GM12878 (cell line): Measurements from ENCODE around the gene CYP1A2. TPM values are rescaled to one million over a fixed set of nuclear protein-coding genes. Genes with fewer than 3 reads are reported as not detected.

Experiments used
- ATAC-seq: fragments of 200-7000 bp; cut with Tn5 transposase; 3 replicates; pipeline ENCODE4 v1.9.1; 2020; ENCODE audit warnings: mild to moderate bottlenecking, moderate library complexity
- BruUV-seq: library from RNA; stranded (reverse); fragments of 400-500 nt; replicated peaks from 2 replicates; lab custom pipeline; 2021; lab: Mats Ljungman, UMichigan
- CTCF ChIA-PET: fragments of 300-600 bp; sonication (Branson Sonifier 250); formaldehyde crosslinking; extraction: SDS; loops from one replicate; lab custom pipeline; 2021; ENCODE audit warnings: inconsistent platforms; lab: Yijun Ruan, JAX
- POLR2A ChIA-PET: fragments of 350-600 bp; formaldehyde crosslinking; extraction: SDS; loops from one replicate; lab custom pipeline; 2021; ENCODE audit warnings: inconsistent platforms; lab: Charles Lee
- RAD21 ChIA-PET: fragments of 300-600 bp; sonication (Branson Sonifier 250); formaldehyde crosslinking; loops from one replicate; lab custom pipeline; 2023; ENCODE audit warnings: antibody characterized with exemption; ENCODE audit not compliant: unreplicated experiment; lab: Charles Lee
- SMC1A ChIA-PET: fragments of 300-600 bp; sonication (Branson Sonifier 250); formaldehyde crosslinking; loops from one replicate; lab custom pipeline; 2023; ENCODE audit not compliant: unreplicated experiment, uncharacterized antibody; lab: Charles Lee
- DNase-seq: peaks from one replicate; pipeline ENCODE4 v3.0.0-alpha.2; 2011; ENCODE audit warnings: low read depth, low spot score
- FAIRE-seq: peaks from 3 replicates; lab custom pipeline; 2011; peaks lifted over from hg19 to GRCh38; lab: Jason Lieb, UNC
- H2AFZ ChIP-seq: 2 replicates; pipeline ENCODE4 v1.6.0; 2011; ENCODE audit warnings: low read depth, low read length, control low read depth; ENCODE audit not compliant: control insufficient read depth
- H3K27ac ChIP-seq: 2 replicates; pipeline ENCODE4 v1.5.1; 2011; ENCODE audit warnings: control low read depth; ENCODE audit not compliant: control insufficient read depth, insufficient read depth
- H3K27me3 ChIP-seq, 2 experiments: replicated peaks in 1 of 2; 2 replicates each; pipeline versions ENCODE4 v1.6.0 to v1.6.1; 2011; ENCODE audit warnings: low read length in 1 of 2; ENCODE audit not compliant: control insufficient read depth in 2 of 2, insufficient read depth in 2 of 2
- H3K36me3 ChIP-seq, 2 experiments: 2 replicates each; pipeline ENCODE4 v1.5.1; 2011; ENCODE audit warnings: low read length in 1 of 2; ENCODE audit not compliant: control insufficient read depth in 2 of 2, insufficient read depth in 2 of 2
- H3K4me1 ChIP-seq: 2 replicates; pipeline ENCODE4 v1.6.1; 2011; ENCODE audit warnings: mild to moderate bottlenecking, low read length, moderate library complexity, mixed read lengths; ENCODE audit not compliant: control insufficient read depth, insufficient read depth
- H3K4me2 ChIP-seq: 2 replicates; pipeline ENCODE4 v1.6.0; 2011; ENCODE audit warnings: control low read depth; ENCODE audit not compliant: control insufficient read depth, insufficient read depth
- H3K4me3 ChIP-seq: fragments of 200-600 bp; sonication (generic); 2 replicates; pipeline ENCODE4 v1.5.1; 2016
- H3K79me2 ChIP-seq: 2 replicates; pipeline ENCODE4 v1.6.0; 2011; ENCODE audit warnings: low read length; ENCODE audit not compliant: control insufficient read depth, insufficient read depth
- H3K9ac ChIP-seq: 2 replicates; pipeline ENCODE4 v1.8.0; 2011; ENCODE audit warnings: low read length, control low read depth, mixed read lengths; ENCODE audit not compliant: control insufficient read depth, insufficient read depth
- H3K9me3 ChIP-seq: replicated peaks from 3 replicates; pipeline ENCODE4 v1.5.1; 2011; ENCODE audit warnings: mild to moderate bottlenecking, low read length; ENCODE audit not compliant: control insufficient read depth, insufficient read depth
- H4K20me1 ChIP-seq: 2 replicates; pipeline ENCODE4 v1.6.0; 2011; ENCODE audit not compliant: control insufficient read depth, insufficient read depth
- BCL11A ChIP-seq: IDR thresholded peaks from 2 replicates; pipeline ENCODE4 v1.6.1; 2011; ENCODE audit warnings: low read depth, low read length
- BHLHE40 ChIP-seq, 2 experiments: fragments of 450-650 bp in 1 of 2; IDR thresholded peaks; 2 replicates each; pipeline ENCODE4 v1.6.1; 2011 to 2017; ENCODE audit warnings: low read depth in 2 of 2, borderline replicate concordance in 1 of 2, improper control_type of control experiment in 1 of 2, low read length in 1 of 2, mild to moderate bottlenecking in 1 of 2
- CHD2 ChIP-seq: IDR thresholded peaks from 2 replicates; pipeline ENCODE4 v1.6.1; 2011; ENCODE audit warnings: low read depth, low read length, improper control_type of control experiment, borderline replicate concordance
- DPF2 ChIP-seq: fragments of 450-650 bp; IDR thresholded peaks from 2 replicates; pipeline ENCODE4 v1.6.1; 2017; ENCODE audit warnings: mild to moderate bottlenecking
- EED ChIP-seq: sonication (generic); IDR thresholded peaks from 2 replicates; pipeline ENCODE4 v1.6.1; 2016; ENCODE audit warnings: antibody characterized with exemption, low read depth
- ETV6 ChIP-seq, 2 experiments: fragments of 450-650 bp in 1 of 2; IDR thresholded peaks in 1 of 2; conservative IDR thresholded peaks in 1 of 2; 2 replicates each; pipeline ENCODE4 v1.6.1; 2014; ENCODE audit warnings: antibody characterized with exemption in 1 of 2, borderline replicate concordance in 1 of 2, low read depth in 1 of 2, mild to moderate bottlenecking in 1 of 2, moderate library complexity in 1 of 2
- IKZF1 ChIP-seq: fragments of 450-650 bp; conservative IDR thresholded peaks from 2 replicates; pipeline ENCODE4 v1.6.1; 2017; ENCODE audit warnings: antibody characterized with exemption, mild to moderate bottlenecking
- IRF4 ChIP-seq: IDR thresholded peaks from 2 replicates; pipeline ENCODE4 v1.6.1; 2011; ENCODE audit warnings: low read depth, low read length
- MTA3 ChIP-seq: IDR thresholded peaks from 2 replicates; pipeline ENCODE4 v1.6.1; 2012; ENCODE audit warnings: low read length, inconsistent platforms, borderline replicate concordance
- NBN ChIP-seq: fragments of 450-650 bp; IDR thresholded peaks from 2 replicates; pipeline ENCODE4 v1.6.1; 2016
- NR2F1 ChIP-seq: fragments of 450-650 bp; conservative IDR thresholded peaks from 2 replicates; pipeline ENCODE4 v1.6.1; 2017; ENCODE audit warnings: mild to moderate bottlenecking
- PAX8 ChIP-seq: fragments of 450-650 bp; IDR thresholded peaks from 2 replicates; pipeline ENCODE4 v1.6.1; 2017; ENCODE audit warnings: mild to moderate bottlenecking, moderate library complexity
- POLR2A ChIP-seq: IDR thresholded peaks from 2 replicates; pipeline ENCODE4 v1.6.1; 2011; ENCODE audit warnings: low read depth, mild to moderate bottlenecking, low read length
- RAD51 ChIP-seq: fragments of 450-650 bp; IDR thresholded peaks from 2 replicates; pipeline ENCODE4 v1.6.1; 2016; ENCODE audit warnings: moderate library complexity, mild to moderate bottlenecking, inconsistent platforms
- RELA ChIP-seq: fragments of 450-650 bp; IDR thresholded peaks from 2 replicates; pipeline ENCODE4 v1.8.0; 2014; ENCODE audit warnings: borderline replicate concordance; ENCODE audit not compliant: partially characterized antibody
- TAF1 ChIP-seq: IDR thresholded peaks from 2 replicates; pipeline ENCODE4 v1.6.1; 2011; ENCODE audit warnings: mild to moderate bottlenecking, low read depth, low read length, borderline replicate concordance
- TCF12 ChIP-seq: IDR thresholded peaks from 2 replicates; pipeline ENCODE4 v1.6.1; 2011; ENCODE audit warnings: low read depth, mild to moderate bottlenecking, low read length
- ZBED1 ChIP-seq: IDR thresholded peaks from 2 replicates; pipeline ENCODE4 v1.6.1; 2016; ENCODE audit warnings: borderline replicate concordance
- WGBS: methylation state at CpG from one replicate; pipeline ENCODE4 v1.1.6; 2016; ENCODE audit warnings: low lambda C conversion rate; ENCODE audit not compliant: insufficient replicate concordance, insufficient coverage; ENCODE audit errors: missing lambda C conversion rate; 5-methylcytosine and 5-hydroxymethylcytosine counted together
- in situ Hi-C: fragments of 300-500 bp; cut with MboI; formaldehyde crosslinking; loops from 9 replicates; pipeline ENCODE4 v1.14.3; 2018; ENCODE audit warnings: mixed read lengths
- intact Hi-C: fragments of 100-400 bp; cut with micrococcal nuclease; formaldehyde crosslinking; loops from one replicate; pipeline ENCODE4 v1.14.2; 2022; ENCODE audit not compliant: unreplicated experiment
- polyA plus RNA-seq, 11 experiments: library from polyadenylated mRNA; depleted of rRNA in 4 of 11; unstranded in 6 of 11; stranded (reverse) in 5 of 11; fragments of >200 nt; fragmentation: Nextera tagmentation in 4 of 11; fragmentation: Illumina TruSeq in 1 of 11; extraction: Ambion mirVana in 4 of 11; extraction: Trizol in 1 of 11; gene quantifications; 1 replicate in 1 of 11; 2 replicates in 10 of 11; pipeline versions ENCODE4 v1.2.1 to v1.2.3, GENCODE V29; 2011 to 2016; ENCODE audit warnings: inconsistent platforms in 2 of 11, missing spikeins in 2 of 11, low read depth in 1 of 11
- total RNA-seq, 4 experiments: library from RNA; depleted of rRNA in 3 of 4; stranded (reverse); fragments of >200 nt in 3 of 4; fragmentation: Illumina TruSeq in 1 of 4; extraction: Trizol in 1 of 4; gene quantifications; 2 replicates each; pipeline versions ENCODE4 v1.2.1 to v1.2.3, GENCODE V29; 2013 to 2021
- TF ChIP-seq, protein P1 (sequence below): IDR thresholded peaks from 2 replicates; pipeline ENCODE4 v1.6.1; 2012; ENCODE audit warnings: low read depth, low read length, improper control_type of control experiment
- TF ChIP-seq, protein P2 (sequence below): IDR thresholded peaks from 2 replicates; pipeline ENCODE4 v1.6.1; 2011; ENCODE audit warnings: borderline replicate concordance, low read depth, mild to moderate bottlenecking, moderate library complexity, low read length; ENCODE audit not compliant: insufficient read depth, poor library complexity, severe bottlenecking

The CYP1A2 gene
- total and polyA plus RNA-seq, 10 of the 15 experiments (the other 5 are each of a cell fraction or from before 2014, with no cell fraction given): 0.03 to 0.09 (median 0.05) TPM; not detected in 7

DNA sequence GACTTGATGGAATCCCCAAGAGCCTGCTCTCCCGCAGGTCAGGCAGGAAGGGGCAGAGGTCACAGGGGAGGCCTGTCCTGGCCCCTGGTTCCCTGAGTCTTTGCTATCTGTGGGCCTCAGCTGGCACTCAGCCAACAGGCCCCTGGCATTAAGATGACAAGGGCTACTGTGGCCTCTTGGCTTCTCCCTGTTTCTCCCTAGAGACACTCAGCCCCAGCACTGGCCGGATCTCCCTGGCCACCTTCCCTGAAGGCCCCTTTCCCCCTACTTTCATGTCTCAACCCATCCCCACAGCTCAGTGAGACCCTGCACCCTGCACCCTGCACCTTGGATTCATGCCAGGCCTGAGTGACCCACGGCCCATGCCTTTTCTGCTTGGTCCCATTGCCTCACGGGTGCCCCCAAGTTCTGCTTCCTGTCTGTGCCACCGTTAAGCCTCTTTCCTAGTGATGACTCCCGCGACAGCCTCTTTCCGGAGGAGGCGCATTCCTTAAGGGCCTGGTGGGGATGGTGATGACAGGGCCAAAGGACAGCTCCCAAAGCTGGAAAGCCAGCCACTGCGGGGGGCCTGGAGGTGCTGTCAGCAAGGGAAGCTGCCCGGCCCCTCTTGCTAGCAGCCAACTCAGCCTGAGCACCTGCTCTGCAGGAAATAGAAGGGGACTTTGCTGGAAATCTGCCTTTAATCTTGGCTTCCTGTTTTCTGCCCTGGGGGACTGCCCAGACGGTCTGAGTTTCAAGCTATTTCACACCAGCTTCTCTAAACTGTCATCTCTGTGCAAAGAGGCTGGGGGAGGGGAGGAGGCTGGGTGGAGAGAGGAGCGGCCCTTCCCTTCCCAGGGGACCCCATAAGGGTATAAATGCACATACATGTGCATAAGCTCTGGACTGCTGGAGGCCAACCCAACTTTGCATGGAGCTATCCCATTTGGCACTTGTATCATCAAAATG is 28.4 kb downstream of the CYP1A2 start:
- FAIRE-seq: peak; percentile 77
- H3K27ac ChIP-seq: peak overlapping the region; percentile 96
- intact Hi-C loops: loop anchor here (1.0 kb wide), 1 partner anchor 10 kb away; no protein-coding TSS in a partner anchor
- SMC1A ChIA-PET: interaction anchor here (0.6 to 17.6 kb wide), 11 partner anchors 16 to 395 kb away, joined by 3 to 811 read pairs (median 3); partner anchors contain the start of gene SCAMP2
- H3K9ac ChIP-seq: peak overlapping the region; percentile 72
- RAD21 ChIA-PET: interaction anchor here (0.6 to 25.2 kb wide), 14 partner anchors 8 to 393 kb away, joined by 3 to 1186 read pairs (median 4); partner anchors contain the start of genes ARID3B and CSK
- BruUV-seq: TSS peak; percentile 54
- H4K20me1 ChIP-seq: no peaks in the 10 kb centered on the region
- no peaks in the 10 kb centered on the region for H3K27me3 ChIP-seq
- ATAC-seq: peak; percentile 74
- 2% methylated on average over 13 of the region's 13 CpGs for WGBS
- H3K4me2 ChIP-seq: peak overlapping the region; percentile 43
- in situ Hi-C loops: no loop called here
- no peaks in the 10 kb centered on the region for H3K9me3 ChIP-seq
- POLR2A ChIA-PET: interaction anchor here (0.6 to 17.5 kb wide), 16 partner anchors 12 to 392 kb away, joined by 3 to 602 read pairs (median 4); partner anchors contain the start of genes ARID3B, COX5A and CSK
- H3K79me2 ChIP-seq: peaks cover 23% of the 10 kb centered on the region
- peak overlapping the region; percentile 41; the same call in 1 of the 2 replicates for H3K4me3 ChIP-seq
- peak; percentile 86 for DNase-seq
- H3K36me3 ChIP-seq: no peaks in the 10 kb centered on the region
- peak overlapping the region; percentile 9; the same call in 1 of the 2 replicates for H2AFZ ChIP-seq
- CTCF ChIA-PET: interaction anchor here (0.9 to 25.9 kb wide), 14 partner anchors 1 to 392 kb away, joined by 3 to 1288 read pairs (median 4); partner anchors contain the start of genes CSK and ULK3
- peaks cover 83% of the 10 kb centered on the region for H3K4me1 ChIP-seq
- TF ChIP-seq RELA: peak; percentile 92
- 0 out of 2 replicates have a peak, but pooled peaks have one; percentile 50 for TF ChIP-seq NBN
- peak; percentile 94 for TF ChIP-seq IKZF1
- peak in 1 of 2 experiments; percentile 92; a peak in 2 of 4 replicates for TF ChIP-seq ETV6 (conservative IDR thresholded peaks at IDR 0.05 in 1 of 2, IDR thresholded peaks at IDR 0.05 in 1 of 2; ENCODE audit: borderline replicate concordance in 1 of 2, low read depth in 1 of 2)
- TF ChIP-seq BCL11A: peak; percentile 42; the same call in 1 of the 2 replicates
- no peak for TF ChIP-seq IRF4
- peak; percentile 89 for TF ChIP-seq CHD2
- TF ChIP-seq, protein P1, sequence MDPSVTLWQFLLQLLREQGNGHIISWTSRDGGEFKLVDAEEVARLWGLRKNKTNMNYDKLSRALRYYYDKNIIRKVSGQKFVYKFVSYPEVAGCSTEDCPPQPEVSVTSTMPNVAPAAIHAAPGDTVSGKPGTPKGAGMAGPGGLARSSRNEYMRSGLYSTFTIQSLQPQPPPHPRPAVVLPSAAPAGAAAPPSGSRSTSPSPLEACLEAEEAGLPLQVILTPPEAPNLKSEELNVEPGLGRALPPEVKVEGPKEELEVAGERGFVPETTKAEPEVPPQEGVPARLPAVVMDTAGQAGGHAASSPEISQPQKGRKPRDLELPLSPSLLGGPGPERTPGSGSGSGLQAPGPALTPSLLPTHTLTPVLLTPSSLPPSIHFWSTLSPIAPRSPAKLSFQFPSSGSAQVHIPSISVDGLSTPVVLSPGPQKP: no peak
- TF ChIP-seq ZBED1: no peak
- peak; percentile 68 for TF ChIP-seq POLR2A
- peak; percentile 90 for TF ChIP-seq TCF12
- peak; percentile 63 to 66 for TF ChIP-seq BHLHE40 (IDR thresholded peaks at IDR 0.05; ENCODE audit: borderline replicate concordance in 1 of 2, low read depth in 2 of 2, low read length in 1 of 2)
- TF ChIP-seq, protein P2, sequence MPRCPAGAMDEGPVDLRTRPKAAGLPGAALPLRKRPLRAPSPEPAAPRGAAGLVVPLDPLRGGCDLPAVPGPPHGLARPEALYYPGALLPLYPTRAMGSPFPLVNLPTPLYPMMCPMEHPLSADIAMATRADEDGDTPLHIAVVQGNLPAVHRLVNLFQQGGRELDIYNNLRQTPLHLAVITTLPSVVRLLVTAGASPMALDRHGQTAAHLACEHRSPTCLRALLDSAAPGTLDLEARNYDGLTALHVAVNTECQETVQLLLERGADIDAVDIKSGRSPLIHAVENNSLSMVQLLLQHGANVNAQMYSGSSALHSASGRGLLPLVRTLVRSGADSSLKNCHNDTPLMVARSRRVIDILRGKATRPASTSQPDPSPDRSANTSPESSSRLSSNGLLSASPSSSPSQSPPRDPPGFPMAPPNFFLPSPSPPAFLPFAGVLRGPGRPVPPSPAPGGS: peak; percentile 75
- no peak for TF ChIP-seq RAD51
- TF ChIP-seq DPF2: peak; percentile 79; the same call in 1 of the 2 replicates
- TF ChIP-seq EED: peak; percentile 78
- no peak for TF ChIP-seq PAX8
- no peak for TF ChIP-seq MTA3
- TF ChIP-seq TAF1: peak; percentile 35; the same call in 1 of the 2 replicates
- TF ChIP-seq NR2F1: peak; percentile 83
